Measurements from ENCODE around the gene PTRH1.

Gene PTRH1

DNA sequence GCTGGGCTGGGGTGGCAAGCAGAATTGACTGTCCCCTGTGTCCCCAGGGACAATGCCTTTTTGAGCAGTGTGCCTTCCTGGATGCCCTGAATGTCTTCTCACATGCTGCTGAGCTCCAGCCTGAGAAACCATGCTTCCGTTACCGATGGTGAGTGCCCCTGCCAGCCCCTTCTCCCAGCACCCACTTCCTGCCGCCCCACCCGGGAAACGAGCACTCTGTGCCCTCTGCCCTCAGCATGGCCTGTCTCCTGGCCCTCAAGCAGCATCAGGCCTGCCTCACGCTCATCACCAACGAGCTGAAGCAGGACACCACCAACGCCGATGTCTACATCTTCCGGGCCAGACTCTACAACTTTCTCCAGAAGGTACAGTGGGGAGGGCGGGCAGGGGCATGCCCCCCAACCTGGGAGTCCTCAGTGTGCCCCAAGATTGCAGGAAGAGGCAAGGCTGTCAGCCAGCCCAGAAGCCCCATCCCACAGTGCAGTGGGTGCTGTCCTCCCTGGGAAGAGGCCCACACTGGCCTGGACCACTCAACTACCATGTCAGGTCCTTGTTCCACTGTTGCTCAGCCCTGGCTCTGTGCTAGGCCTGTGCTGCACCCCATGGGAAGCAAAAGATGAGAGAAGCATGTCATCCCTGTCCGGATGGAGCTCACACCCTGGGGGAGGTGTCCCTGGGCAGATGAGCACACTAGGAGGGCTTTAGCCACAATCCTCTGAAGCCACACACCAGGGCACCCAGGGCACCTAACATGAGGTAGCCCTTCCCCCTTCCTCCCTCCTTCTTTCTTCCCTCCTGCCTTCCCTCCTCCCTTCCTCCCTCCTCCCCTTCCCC lies 4.8 kb upstream of the PTRH1 start:
- no peak for DNase-seq (ENCODE audit: low read depth)

DNA sequence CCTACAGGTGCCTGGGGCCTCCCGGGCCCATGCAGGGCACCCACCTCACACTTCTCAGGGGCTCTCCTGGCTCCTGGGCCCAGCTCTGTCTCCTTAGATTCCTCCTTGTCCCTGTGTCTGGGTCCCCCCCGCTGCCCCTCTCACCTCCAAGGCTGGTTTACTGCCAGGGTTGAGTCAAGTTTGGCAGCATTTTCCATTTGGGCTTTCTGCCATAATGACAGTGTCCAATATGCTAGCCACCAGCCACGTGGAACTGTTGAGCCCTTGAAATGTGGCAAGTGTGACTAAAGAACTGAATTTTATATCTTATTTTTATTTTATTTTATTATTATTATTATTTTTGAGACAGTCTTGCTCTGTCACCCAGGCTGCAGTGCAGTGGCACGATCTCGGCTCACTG lies 2.3 kb upstream of the PTRH1 start:
- DNase-seq (ENCODE audit: low read depth), result no peak

- DNase-seq (ENCODE audit: low read depth), result no peak
Observed at GRCh38 chr9:127716412-127716811, 949 bp upstream of the PTRH1 start.

DNA sequence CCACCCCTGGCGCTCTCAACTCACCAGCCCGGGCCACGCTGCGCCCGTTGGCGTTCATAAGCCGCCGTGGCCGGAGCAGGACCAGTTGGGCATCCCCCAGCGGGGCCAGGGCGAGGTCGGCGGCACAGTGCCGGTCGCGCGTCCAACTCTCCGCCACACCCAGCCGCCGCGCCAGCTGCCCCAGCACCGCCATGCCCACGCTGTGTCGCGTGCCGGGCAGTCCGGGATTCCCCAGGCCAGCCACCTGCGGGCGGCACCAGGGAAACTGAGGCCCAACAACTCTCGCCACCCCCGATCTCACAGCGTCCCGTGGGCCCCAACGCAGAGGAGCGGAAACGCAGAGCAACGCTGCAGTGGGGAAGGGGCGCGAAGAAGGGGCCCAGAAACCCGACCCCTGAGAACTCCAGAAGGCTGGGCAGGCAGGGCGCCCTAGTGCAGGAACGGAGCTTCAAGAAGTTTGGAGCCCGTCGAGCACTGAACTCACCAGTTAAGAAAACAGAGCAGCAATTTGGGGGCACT lies 453 bp downstream of the PTRH1 start:
- DNase-seq (ENCODE audit: low read depth), result no peak

DNA sequence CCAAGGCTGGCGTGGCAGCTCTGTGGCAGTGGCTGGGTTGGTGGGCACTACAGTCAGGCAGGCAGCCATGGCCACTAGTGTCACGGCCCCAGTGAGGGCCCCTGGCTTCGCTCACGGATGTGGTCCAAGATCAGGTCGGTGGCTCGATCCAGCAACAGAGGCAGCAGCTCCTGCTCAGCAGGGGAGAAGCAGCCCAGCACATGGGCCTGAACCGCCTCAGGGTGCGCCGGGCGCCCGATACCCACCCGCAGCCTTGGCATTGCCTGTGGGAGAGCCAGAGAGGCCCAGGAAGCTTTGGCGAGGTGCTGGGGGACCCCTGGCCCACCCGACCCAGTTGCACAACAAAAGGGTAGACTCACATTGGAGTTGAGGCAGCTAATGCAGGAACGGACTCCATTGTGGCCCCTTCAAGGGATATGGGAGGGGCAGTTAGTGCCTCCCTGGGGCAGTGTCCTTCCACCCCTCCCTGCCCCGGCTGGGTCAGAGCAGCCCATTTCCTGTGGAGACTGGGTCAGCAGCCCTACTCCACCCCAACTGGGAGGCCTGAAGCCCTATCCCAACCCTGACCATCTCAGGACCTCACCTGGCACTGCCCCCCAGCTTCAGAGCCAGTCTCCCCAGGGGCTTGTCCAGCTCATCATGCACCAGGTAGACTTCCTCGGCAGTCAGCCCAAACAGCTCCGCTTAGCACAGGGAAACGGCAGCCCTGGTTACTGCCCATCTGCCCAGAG lies 1.3 kb downstream of the PTRH1 start:
- DNase-seq (ENCODE audit: low read depth), result no peak

GRCh38 chr9:127712867-127713266 lies 2.6 kb downstream of the PTRH1 start:
- no peak for DNase-seq (ENCODE audit: low read depth)

- no peak for DNase-seq (ENCODE audit: low read depth)
Observed at GRCh38 chr9:127712371-127712770, 3.1 kb downstream of the PTRH1 start.

DNA sequence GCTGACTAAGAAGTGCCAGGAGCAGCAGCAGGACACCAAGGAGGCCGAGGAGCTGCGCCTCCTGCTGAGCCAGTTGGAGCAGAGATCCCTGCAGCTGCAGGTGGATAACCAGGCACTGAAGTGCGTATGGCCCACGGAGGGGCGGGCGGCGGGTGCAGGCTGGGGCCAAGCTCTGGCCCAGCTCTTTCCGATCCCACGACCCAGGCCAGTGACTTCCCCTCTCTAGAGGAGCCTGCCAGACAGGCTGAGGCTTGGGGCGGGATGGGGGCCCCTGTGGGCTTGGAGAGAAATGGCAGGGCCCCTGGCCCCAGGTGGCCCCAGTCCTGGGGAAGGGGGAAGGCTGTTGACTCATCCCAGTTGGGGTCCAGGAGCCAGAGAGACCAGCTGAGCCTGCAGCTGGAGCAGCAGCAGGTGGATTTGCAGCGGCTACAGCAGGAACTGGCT lies 3.6 kb downstream of the PTRH1 start:
- DNase-seq (ENCODE audit: low read depth), result no peak

GRCh38 chr9:127711226-127711701 lies 4.2 kb downstream of the PTRH1 start:
- DNase-seq (ENCODE audit: low read depth), result no peak

DNA sequence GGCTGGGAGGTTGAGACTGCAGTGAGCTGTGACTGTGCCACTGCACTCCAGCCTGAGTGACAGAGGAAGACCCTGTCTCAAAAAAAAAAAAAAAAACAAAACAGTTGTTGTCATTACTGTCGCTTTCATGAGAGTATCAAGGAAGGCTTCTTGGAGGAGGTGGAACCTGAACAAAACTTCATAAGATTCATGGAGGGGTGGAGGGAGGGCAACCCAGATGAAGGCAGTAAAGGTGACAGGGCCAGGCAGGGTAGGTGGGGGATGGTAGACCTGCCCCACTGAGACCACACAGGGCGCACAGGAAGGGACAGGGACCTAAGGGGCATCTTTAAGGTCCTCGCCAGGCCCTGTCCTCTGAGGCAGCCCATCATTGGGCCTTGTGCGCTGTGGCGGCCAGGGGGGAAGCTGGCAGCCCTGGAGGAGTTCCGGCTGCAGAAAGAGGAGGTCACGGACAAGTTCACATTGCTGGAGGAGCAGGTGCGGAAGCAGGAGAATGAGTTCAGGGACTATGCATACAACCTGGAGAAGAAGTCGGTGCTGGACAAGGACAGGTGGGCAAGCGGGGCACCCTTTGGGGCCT lies 5.2 kb downstream of the PTRH1 start:
- DNase-seq (ENCODE audit: low read depth), result no peak

DNA sequence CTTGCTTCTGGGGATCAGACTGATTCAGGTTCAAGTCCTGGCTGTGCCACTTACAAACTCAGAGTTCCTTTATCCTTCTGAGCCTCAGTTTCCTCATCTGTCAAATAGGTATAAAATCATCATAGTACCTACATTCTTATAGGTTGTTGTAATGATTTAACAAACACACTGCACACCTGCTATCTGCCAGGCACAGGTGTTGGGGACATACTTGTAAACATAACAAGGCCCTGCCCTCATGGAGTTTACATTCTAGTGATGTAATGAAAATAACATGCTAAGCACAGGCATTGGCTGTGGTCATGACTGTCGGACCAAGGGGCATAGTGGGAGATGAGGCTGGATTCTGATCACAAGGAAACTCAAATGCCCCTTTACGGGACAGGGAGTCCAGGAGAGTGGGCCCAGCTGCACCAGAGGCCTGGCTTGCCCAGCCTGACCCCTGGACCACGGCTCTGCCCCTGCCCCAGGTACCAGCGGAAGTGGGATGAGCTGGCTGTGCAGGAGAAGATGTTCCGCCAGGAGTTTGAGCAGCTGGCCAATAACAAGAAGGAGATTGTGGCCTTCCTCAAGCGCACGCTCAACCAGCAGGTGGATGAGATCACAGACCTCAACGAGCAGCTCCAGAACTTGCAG lies 6.4 kb downstream of the PTRH1 start:
- no peak for DNase-seq (ENCODE audit: low read depth)

DNA sequence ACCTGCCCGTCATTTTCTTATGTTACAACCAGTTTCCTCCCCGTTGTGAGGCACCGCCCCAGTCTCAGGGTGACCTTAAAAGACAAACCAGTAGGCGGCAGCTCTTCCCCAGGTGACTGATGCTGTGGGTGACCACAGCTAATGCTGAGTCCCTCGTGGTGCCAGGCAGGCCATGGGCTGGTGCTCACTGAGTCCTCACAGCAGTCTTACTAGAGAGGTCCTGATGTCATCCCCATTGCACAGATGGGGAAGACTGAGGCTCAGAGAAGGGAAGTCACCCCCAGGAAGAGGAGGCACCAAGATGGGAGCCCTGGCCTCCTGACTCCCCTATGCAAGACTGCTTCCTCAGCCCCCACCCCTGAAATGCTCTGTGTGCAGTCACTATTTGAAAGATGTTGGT lies 7.7 kb downstream of the PTRH1 start:
- DNase-seq (ENCODE audit: low read depth), result no peak

GRCh38 chr9:127706836-127707241 lies 8.6 kb downstream of the PTRH1 start, which contains the start of gene CFAP157:
Gene CFAP157, plus strand, starts transcription at chr9:127706988. Its CDS starts 44 bp downstream, at chr9:127707032.
- DNase-seq (ENCODE audit: low read depth), result no peak

DNA sequence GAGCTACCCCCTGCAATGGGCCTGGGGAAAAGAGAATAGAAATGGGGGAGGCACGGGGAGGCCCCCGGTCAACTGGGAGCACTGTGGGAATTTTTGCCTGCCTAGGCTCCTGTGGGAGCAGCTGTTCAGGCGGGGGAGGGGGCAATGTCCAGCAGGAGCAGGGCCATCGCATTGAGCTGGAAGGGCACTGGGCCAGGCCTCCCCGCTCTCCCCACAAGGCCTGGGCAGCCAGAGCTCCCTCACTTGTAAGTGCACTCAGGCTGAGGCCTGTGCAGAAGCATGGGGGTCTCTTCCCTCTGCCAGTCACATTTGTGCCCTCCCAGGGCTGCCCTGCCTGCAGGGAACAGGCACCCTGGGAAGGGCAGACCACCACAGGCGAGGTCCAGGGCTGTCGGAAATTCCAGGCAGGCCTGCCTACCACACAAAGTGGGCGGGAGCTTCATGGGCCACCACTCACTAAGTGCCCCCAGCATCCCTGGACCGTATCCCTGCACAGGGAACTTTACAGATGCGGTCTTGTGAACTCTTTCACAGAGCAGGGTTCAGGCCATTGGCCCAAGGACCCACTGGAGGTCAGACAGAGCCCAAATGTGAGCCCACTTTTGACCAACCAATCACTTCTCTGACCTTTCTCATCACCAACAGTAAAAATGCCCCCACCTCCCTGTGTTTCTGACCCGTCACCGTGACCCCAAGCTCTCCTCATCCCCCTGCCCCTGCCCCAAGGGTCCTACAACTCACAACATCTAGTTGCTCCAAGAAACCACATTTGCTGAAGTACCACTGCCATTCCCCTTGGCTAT lies 9.7 kb downstream of the PTRH1 start:
- DNase-seq (ENCODE audit: low read depth), result no peak

GRCh38 chr9:127703289-127703946 lies 12.0 kb downstream of the PTRH1 start:
- no peak for DNase-seq (ENCODE audit: low read depth)

- no peak for DNase-seq (ENCODE audit: low read depth)
Observed at GRCh38 chr9:127700594-127701255, 14.7 kb downstream of the PTRH1 start.

DNA sequence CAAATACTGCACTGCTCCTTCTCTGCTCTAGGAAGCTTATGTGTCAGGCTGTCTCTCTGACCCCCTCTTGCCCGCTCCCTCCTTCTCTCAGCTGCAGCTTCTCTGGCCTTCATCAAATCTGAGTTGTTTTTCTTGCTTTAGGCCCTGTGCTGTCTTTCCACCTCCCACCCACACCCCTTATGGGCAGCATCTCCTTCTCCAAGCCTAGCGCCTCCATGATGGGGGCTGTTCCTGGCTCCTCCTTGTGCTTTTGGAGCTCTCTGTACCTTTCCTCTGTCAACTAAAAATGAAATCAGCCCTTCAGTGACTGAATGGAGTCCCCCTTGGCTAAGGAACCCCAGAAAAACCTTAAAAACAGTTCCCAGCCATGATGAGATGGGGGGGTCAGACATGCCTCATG lies 15.3 kb downstream of the PTRH1 start:
- DNase-seq (ENCODE audit: low read depth), result no peak

GRCh38 chr9:127698985-127699670 lies 16.3 kb downstream of the PTRH1 start:
- DNase-seq (ENCODE audit: low read depth), result no peak

DNA sequence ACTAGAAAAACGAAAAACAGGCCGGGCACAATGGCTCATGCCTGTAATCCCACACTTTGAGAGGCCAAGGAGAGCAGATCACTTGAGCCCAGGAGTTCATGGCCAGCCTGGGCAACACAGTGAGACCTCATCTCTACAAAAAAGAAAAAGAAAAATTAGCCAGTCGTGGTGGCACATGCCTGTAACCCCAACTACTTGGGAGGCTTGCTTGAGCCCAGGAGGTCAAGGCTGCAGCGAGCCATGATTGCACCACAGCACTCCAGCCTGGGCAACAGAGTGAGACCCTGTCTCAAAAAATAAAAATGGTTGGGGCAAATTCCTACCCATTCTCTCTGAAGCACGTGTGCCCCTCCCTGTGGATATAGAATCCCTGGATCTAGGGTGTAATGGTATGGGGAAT lies 17.1 kb downstream of the PTRH1 start:
- no peak for DNase-seq (ENCODE audit: low read depth)

DNA sequence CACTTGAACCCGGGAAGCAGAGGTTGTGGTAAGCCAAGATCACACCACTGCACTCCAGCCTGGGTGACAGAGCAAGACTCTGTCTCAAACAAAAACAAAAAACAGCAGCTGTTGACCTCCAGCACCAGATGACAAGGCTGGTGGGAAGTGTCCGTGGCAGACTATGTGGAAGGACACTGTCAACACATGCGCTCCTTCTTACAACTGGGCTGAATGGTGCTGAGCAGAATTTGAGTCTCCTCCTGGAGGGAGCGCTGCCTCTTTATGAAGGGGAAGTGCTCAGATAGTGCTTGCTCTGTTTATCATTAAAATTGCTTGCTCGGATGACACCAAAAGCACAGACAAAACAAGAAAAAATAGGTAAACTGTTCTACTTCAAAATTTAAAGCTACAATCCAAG lies 17.9 kb downstream of the PTRH1 start:
- no peak for DNase-seq (ENCODE audit: low read depth)
